ENCODE measurements around the gene PLIN4. TPM values are rescaled to one million over a fixed set of nuclear protein-coding genes. Genes with fewer than 3 reads are reported as not detected.

The PLIN4 gene
- total and polyA plus RNA-seq, 9 of the 15 experiments (the other 6 are each of a cell fraction or from before 2014, with no cell fraction given), result 0.04 to 0.16 (median 0.07) TPM; not detected in 3

DNA sequence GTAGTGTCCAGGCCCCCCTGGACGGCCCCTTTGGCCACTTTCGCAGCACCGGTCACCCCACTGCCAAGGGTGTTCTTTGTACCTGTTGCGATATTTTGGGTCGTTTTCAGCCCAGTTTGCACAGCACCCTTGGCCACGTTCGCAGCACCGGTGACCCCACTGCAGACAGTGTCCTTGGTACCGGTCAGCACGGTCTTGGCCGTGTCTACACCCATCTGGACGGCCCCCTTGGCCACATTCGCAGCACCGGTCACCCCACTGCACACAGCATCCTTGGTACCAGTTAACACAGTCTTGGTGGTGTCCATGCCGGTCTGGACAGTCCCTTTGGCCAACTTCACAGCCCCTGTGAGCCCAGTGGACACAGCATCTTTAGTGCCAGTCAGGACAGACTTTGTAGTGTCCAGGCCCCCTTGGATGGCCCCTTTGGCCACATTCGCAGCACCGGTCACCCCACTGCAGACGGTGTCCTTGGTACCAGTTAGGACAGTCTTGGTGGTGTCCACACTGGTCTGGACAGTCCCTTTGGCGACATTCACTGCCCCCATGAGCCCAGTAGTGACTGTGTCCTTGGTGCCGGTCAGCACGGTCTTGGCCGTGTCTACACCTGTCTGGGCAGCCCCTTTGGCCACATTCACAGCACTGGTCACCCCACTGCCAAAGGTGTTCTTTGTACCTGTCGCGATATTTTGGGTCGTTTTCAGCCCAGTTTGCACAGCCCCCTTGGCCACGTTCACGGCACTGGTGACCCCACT, 6.8 kb downstream of the PLIN4 start:
- H3K9me3 ChIP-seq (replicated peaks; ENCODE audit: control insufficient read depth, insufficient read depth, low read depth, low read length), result no peaks in the 10 kb centered on the region
- H3K9me1 ChIP-seq (ENCODE audit: control insufficient read depth, insufficient read depth, low read length), result peaks cover 2% of the 10 kb centered on the region
- peaks cover 23 to 45% of the 10 kb centered on the region in 2 experiments; a peak in 4 of 5 replicates for H3K27me3 ChIP-seq (ENCODE audit: control insufficient read depth in 2 of 2, insufficient read depth in 2 of 2, low read length in 2 of 2)
- no peak overlapping the region for H2AFZ ChIP-seq (ENCODE audit: low read depth, low read length)
- FAIRE-seq, result no peak
- no peaks in the 10 kb centered on the region for H3K36me3 ChIP-seq (ENCODE audit: control insufficient read depth, insufficient read depth, low read length)
- DNase-seq (ENCODE audit: extremely low read depth in 1 of 4, low spot score in 3 of 4), result no peak
- ATAC-seq, result no peak; the same call in 2 of the 3 replicates
- no peak overlapping the region for H3K4me2 ChIP-seq (ENCODE audit: insufficient read depth, low read length)
- H3K9ac ChIP-seq (ENCODE audit: insufficient read depth in 1 of 2, low read depth in 2 of 2, low read length in 2 of 2), result peak overlapping the region in 1 of 2 experiments; percentile 13; a peak in 1 of 4 replicates
- no peaks in the 10 kb centered on the region for H3K79me2 ChIP-seq (ENCODE audit: control insufficient read depth, insufficient read depth, low read length)
- intact Hi-C loops (cut with micrococcal nuclease), result no loop called here
- no TSS peak for BruUV-seq (replicated peaks)
- 18% methylated on average over 24 of the region's 27 CpGs for WGBS (ENCODE audit: insufficient coverage, low coverage, missing lambda C conversion rate)
- peaks cover 0 to 34% of the 10 kb centered on the region in 2 experiments; a peak in 2 of 5 replicates for H3K4me1 ChIP-seq (replicated peaks in 1 of 2; ENCODE audit: control insufficient read depth in 2 of 2, insufficient read depth in 2 of 2, low read length in 2 of 2)
- H4K20me1 ChIP-seq (replicated peaks; ENCODE audit: control insufficient read depth, insufficient read depth, low read length), result peaks cover 3% of the 10 kb centered on the region; the same call in 1 of the 2 replicates
- in situ Hi-C loops (cut with MboI), result no loop called here
- ChIA-PET POLR2A (no interaction called here), CTCF (ENCODE audit: low intra/inter-chr PET ratio) (no interaction called here)
- H3K27ac ChIP-seq (ENCODE audit: extremely low read depth, low read depth, low read length), result no peak overlapping the region
- no peak overlapping the region for H3K4me3 ChIP-seq
- TF ChIP-seq EWSR1 (IDR thresholded peaks at IDR 0.05; ENCODE audit: borderline replicate concordance, low read depth, partially characterized antibody) (no peak), ZNF282 (CRISPR knock-in tag; IDR thresholded peaks at IDR 0.05) (no peak), SOX6 (IDR thresholded peaks at IDR 0.05) (no peak), TAL1 (IDR thresholded peaks at IDR 0.05) (no peak), ZNF174 (CRISPR knock-in tag; IDR thresholded peaks at IDR 0.05) (no peak), TCFL5 (CRISPR knock-in tag; conservative IDR thresholded peaks at IDR 0.05) (no peak), KLF1 (tag; IDR thresholded peaks at IDR 0.05) (no peak)
- TF ChIP-seq, protein P1, sequence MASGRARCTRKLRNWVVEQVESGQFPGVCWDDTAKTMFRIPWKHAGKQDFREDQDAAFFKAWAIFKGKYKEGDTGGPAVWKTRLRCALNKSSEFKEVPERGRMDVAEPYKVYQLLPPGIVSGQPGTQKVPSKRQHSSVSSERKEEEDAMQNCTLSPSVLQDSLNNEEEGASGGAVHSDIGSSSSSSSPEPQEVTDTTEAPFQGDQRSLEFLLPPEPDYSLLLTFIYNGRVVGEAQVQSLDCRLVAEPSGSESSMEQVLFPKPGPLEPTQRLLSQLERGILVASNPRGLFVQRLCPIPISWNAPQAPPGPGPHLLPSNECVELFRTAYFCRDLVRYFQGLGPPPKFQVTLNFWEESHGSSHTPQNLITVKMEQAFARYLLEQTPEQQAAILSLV (tag; IDR thresholded peaks at IDR 0.05), result no peak
- TF ChIP-seq, protein P2, sequence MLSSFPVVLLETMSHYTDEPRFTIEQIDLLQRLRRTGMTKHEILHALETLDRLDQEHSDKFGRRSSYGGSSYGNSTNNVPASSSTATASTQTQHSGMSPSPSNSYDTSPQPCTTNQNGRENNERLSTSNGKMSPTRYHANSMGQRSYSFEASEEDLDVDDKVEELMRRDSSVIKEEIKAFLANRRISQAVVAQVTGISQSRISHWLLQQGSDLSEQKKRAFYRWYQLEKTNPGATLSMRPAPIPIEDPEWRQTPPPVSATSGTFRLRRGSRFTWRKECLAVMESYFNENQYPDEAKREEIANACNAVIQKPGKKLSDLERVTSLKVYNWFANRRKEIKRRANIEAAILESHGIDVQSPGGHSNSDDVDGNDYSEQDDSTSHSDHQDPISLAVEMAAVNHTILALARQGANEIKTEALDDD (IDR thresholded peaks at IDR 0.05), result no peak
- TF ChIP-seq, protein P3, sequence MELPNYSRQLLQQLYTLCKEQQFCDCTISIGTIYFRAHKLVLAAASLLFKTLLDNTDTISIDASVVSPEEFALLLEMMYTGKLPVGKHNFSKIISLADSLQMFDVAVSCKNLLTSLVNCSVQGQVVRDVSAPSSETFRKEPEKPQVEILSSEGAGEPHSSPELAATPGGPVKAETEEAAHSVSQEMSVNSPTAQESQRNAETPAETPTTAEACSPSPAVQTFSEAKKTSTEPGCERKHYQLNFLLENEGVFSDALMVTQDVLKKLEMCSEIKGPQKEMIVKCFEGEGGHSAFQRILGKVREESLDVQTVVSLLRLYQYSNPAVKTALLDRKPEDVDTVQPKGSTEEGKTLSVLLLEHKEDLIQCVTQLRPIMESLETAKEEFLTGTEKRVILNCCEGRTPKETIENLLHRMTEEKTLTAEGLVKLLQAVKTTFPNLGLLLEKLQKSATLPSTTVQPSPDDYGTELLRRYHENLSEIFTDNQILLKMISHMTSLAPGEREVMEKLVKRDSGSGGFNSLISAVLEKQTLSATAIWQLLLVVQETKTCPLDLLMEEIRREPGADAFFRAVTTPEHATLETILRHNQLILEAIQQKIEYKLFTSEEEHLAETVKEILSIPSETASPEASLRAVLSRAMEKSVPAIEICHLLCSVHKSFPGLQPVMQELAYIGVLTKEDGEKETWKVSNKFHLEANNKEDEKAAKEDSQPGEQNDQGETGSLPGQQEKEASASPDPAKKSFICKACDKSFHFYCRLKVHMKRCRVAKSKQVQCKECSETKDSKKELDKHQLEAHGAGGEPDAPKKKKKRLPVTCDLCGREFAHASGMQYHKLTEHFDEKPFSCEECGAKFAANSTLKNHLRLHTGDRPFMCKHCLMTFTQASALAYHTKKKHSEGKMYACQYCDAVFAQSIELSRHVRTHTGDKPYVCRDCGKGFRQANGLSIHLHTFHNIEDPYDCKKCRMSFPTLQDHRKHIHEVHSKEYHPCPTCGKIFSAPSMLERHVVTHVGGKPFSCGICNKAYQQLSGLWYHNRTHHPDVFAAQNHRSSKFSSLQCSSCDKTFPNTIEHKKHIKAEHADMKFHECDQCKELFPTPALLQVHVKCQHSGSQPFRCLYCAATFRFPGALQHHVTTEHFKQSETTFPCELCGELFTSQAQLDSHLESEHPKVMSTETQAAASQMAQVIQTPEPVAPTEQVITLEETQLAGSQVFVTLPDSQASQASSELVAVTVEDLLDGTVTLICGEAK (IDR thresholded peaks at IDR 0.05), result no peak
- TF ChIP-seq, protein P3 (CRISPR knock-in tag; IDR thresholded peaks at IDR 0.05), result no peak

All from K562 (cell line).